IMR-90 (cell line): Measurements from ENCODE around the gene TIFAB. TPM values are rescaled to one million over a fixed set of nuclear protein-coding genes. Genes with fewer than 3 reads are reported as not detected.

Experiments used
- ATAC-seq: fragments of 200-7000 bp; cut with Tn5 transposase; 2 replicates; pipeline ENCODE4 v1.9.1; 2020; ENCODE audit warnings: low read depth, mild to moderate bottlenecking, moderate library complexity
- BruUV-seq: library from RNA; stranded (reverse); fragments of 400-500 nt; replicated peaks from 2 replicates; lab custom pipeline; 2021; lab: Mats Ljungman, UMichigan
- CTCF ChIA-PET: fragments of 300-600 bp; formaldehyde crosslinking; extraction: SDS; loops from one replicate; lab custom pipeline; 2021; ENCODE audit warnings: antibody characterized with exemption; lab: Yijun Ruan, JAX
- POLR2A ChIA-PET: fragments of 300-600 bp; sonication (Branson Sonifier 250); formaldehyde crosslinking; loops from one replicate; lab custom pipeline; 2022; ENCODE audit warnings: antibody characterized with exemption; ENCODE audit not compliant: unreplicated experiment; lab: Charles Lee
- DNase-seq: peaks from one replicate; pipeline ENCODE4 v3.0.0; 2013
- H2AFZ ChIP-seq: replicated peaks from 2 replicates; pipeline ENCODE3; 2013; ENCODE audit warnings: low read length, mild to moderate bottlenecking; ENCODE audit not compliant: poor library complexity
- H2AK5ac ChIP-seq: 2 replicates; pipeline ENCODE4 v1.6.1; 2013; ENCODE audit warnings: low read depth, low read length, inconsistent platforms
- H2AK9ac ChIP-seq: replicated peaks from 2 replicates; pipeline ENCODE3; 2013; ENCODE audit warnings: mild to moderate bottlenecking, low read depth, low read length, moderate library complexity; ENCODE audit not compliant: poor library complexity
- H2BK120ac ChIP-seq: 2 replicates; pipeline ENCODE4 v1.6.1; 2013; ENCODE audit warnings: low read depth, low read length, inconsistent platforms
- H2BK15ac ChIP-seq: 3 replicates; pipeline ENCODE4 v1.6.1; 2013; ENCODE audit warnings: low read depth, low read length, inconsistent platforms
- H2BK20ac ChIP-seq: 2 replicates; pipeline ENCODE4 v1.6.1; 2013; ENCODE audit warnings: low read depth, mild to moderate bottlenecking, inconsistent platforms, low read length, moderate library complexity
- H2BK5ac ChIP-seq: 2 replicates; pipeline ENCODE4 v1.6.1; 2013; ENCODE audit warnings: mild to moderate bottlenecking, low read depth, low read length, inconsistent platforms; ENCODE audit not compliant: poor library complexity, severe bottlenecking
- H3K14ac ChIP-seq: replicated peaks from 2 replicates; pipeline ENCODE4 v1.6.1; 2013; ENCODE audit warnings: low read depth, low read length, inconsistent platforms
- H3K18ac ChIP-seq: 2 replicates; pipeline ENCODE4 v1.6.1; 2013; ENCODE audit warnings: low read depth, low read length, control low read depth
- H3K23ac ChIP-seq: 2 replicates; pipeline ENCODE4 v1.6.1; 2013; ENCODE audit warnings: low read depth, low read length, inconsistent platforms
- H3K27ac ChIP-seq: 2 replicates; pipeline ENCODE4 v1.5.1; 2013; ENCODE audit warnings: mild to moderate bottlenecking, control low read depth, low read length; ENCODE audit not compliant: insufficient read depth
- H3K27me3 ChIP-seq: 2 replicates; pipeline ENCODE4 v1.6.1; 2013; ENCODE audit warnings: low read length; ENCODE audit not compliant: control insufficient read depth, insufficient read depth
- H3K36me3 ChIP-seq: 2 replicates; pipeline ENCODE4 v1.6.1; 2013; ENCODE audit warnings: low read length, mixed read lengths; ENCODE audit not compliant: control insufficient read depth, insufficient read depth
- H3K4ac ChIP-seq: 2 replicates; pipeline ENCODE4 v1.6.1; 2013; ENCODE audit warnings: low read depth, low read length, inconsistent platforms
- H3K4me1 ChIP-seq: 2 replicates; pipeline ENCODE4 v1.6.1; 2013; ENCODE audit warnings: low read length, mixed read lengths; ENCODE audit not compliant: control insufficient read depth, insufficient read depth
- H3K4me2 ChIP-seq: 2 replicates; pipeline ENCODE4 v1.6.1; 2013; ENCODE audit warnings: low read depth, mild to moderate bottlenecking, control low read depth, low read length, moderate library complexity
- H3K4me3 ChIP-seq: 2 replicates; pipeline ENCODE4 v1.5.1; 2013; ENCODE audit warnings: low read depth, mild to moderate bottlenecking, control low read depth, low read length, moderate library complexity; ENCODE audit not compliant: insufficient read depth
- H3K56ac ChIP-seq: 2 replicates; pipeline ENCODE4 v1.6.1; 2013; ENCODE audit warnings: low read length, inconsistent platforms; ENCODE audit not compliant: insufficient read depth; ENCODE audit errors: extremely low read depth
- H3K79me1 ChIP-seq, 2 experiments: 2 replicates each; pipeline ENCODE4 v1.6.1; 2013; ENCODE audit warnings: low read length in 2 of 2, inconsistent platforms in 1 of 2, low read depth in 1 of 2
- H3K9ac ChIP-seq: 2 replicates; pipeline ENCODE4 v1.6.1; 2013; ENCODE audit warnings: low read depth, low read length, control low read depth
- H3K9me1 ChIP-seq: 2 replicates; pipeline ENCODE4 v1.6.1; 2013; ENCODE audit warnings: low read length, inconsistent platforms; ENCODE audit not compliant: insufficient read depth
- H3K9me3 ChIP-seq: 2 replicates; pipeline ENCODE4 v1.6.1; 2013; ENCODE audit warnings: low read length; ENCODE audit not compliant: control insufficient read depth, insufficient read depth
- H4K20me1 ChIP-seq: 2 replicates; pipeline ENCODE4 v1.6.1; 2013; ENCODE audit warnings: low read length, inconsistent platforms; ENCODE audit not compliant: insufficient read depth
- H4K5ac ChIP-seq: 2 replicates; pipeline ENCODE4 v1.6.1; 2013; ENCODE audit warnings: mild to moderate bottlenecking, low read depth, low read length, control low read depth
- H4K8ac ChIP-seq, 2 experiments: 2 replicates each; pipeline ENCODE4 v1.6.1; 2013; ENCODE audit warnings: low read depth in 2 of 2, low read length in 2 of 2, control low read depth in 1 of 2, inconsistent platforms in 1 of 2
- H4K91ac ChIP-seq: 2 replicates; pipeline ENCODE4 v1.6.1; 2013; ENCODE audit warnings: low read depth, low read length, inconsistent platforms; ENCODE audit not compliant: insufficient read depth
- CEBPB ChIP-seq: IDR thresholded peaks from 2 replicates; pipeline ENCODE4 v1.6.1; 2012; ENCODE audit warnings: low read depth, low read length, improper control_type of control experiment
- CHD1 ChIP-seq: IDR thresholded peaks from 2 replicates; pipeline ENCODE4 v1.6.1; 2012; ENCODE audit warnings: low read depth, low read length, improper control_type of control experiment
- CTCF ChIP-seq: conservative IDR thresholded peaks from 2 replicates; pipeline ENCODE4 v1.5.1; 2012; ENCODE audit warnings: mild to moderate bottlenecking, low read depth, low read length, improper control_type of control experiment
- MAFK ChIP-seq: IDR thresholded peaks from 2 replicates; pipeline ENCODE4 v1.6.1; 2012; ENCODE audit warnings: low read depth, low read length, improper control_type of control experiment
- MAZ ChIP-seq: IDR thresholded peaks from 2 replicates; pipeline ENCODE4 v1.6.1; 2012; ENCODE audit warnings: low read depth, mild to moderate bottlenecking, low read length, improper control_type of control experiment, moderate library complexity, borderline replicate concordance
- MXI1 ChIP-seq: IDR thresholded peaks from 2 replicates; pipeline ENCODE4 v1.6.1; 2012; ENCODE audit warnings: low read depth, mild to moderate bottlenecking, low read length, moderate library complexity, borderline replicate concordance
- NFE2L2 ChIP-seq: fragments of 150-350 bp; IDR thresholded peaks from 2 replicates; pipeline ENCODE4 v1.6.1; 2016; ENCODE audit warnings: low read depth, mild to moderate bottlenecking, low read length
- POLR2A ChIP-seq: IDR thresholded peaks from 2 replicates; pipeline ENCODE4 v1.6.1; 2012; ENCODE audit warnings: mild to moderate bottlenecking, low read depth, low read length
- RAD21 ChIP-seq: IDR thresholded peaks from 2 replicates; pipeline ENCODE4 v1.6.1; 2012; ENCODE audit warnings: low read length, improper control_type of control experiment
- RCOR1 ChIP-seq: IDR thresholded peaks from 2 replicates; pipeline ENCODE4 v1.6.1; 2012; ENCODE audit warnings: mild to moderate bottlenecking, low read length, improper control_type of control experiment; ENCODE audit not compliant: insufficient replicate concordance
- RFX5 ChIP-seq: IDR thresholded peaks from 2 replicates; pipeline ENCODE4 v1.8.0; 2012; ENCODE audit warnings: low read depth, mild to moderate bottlenecking, low read length, moderate library complexity
- SMC3 ChIP-seq: fragments of 150-350 bp; IDR thresholded peaks from 2 replicates; pipeline ENCODE4 v1.6.1; 2016; ENCODE audit warnings: low read depth, mild to moderate bottlenecking, antibody characterized with exemption, low read length, moderate library complexity
- WGBS, 2 experiments: methylation state at CpG; one replicate each; pipeline versions ENCODE4 v1.1.5 to v1.1.7; 2013; ENCODE audit warnings: missing lambda C conversion rate in 2 of 2; ENCODE audit not compliant: insufficient read length in 1 of 2; ENCODE audit errors: extremely low coverage in 2 of 2; 5-methylcytosine and 5-hydroxymethylcytosine counted together
- dilution Hi-C: fragments of 300-500 bp; cut with HindIII; formaldehyde crosslinking; loops from one replicate; pipeline ENCODE4 v1.14.3; 2018; ENCODE audit warnings: low sequenced_read_pairs; ENCODE audit not compliant: unreplicated experiment
- in situ Hi-C: fragments of 300-500 bp; cut with MboI; formaldehyde crosslinking; loops from 3 replicates; pipeline ENCODE4 v1.14.3; 2019; ENCODE audit warnings: low sequenced_read_pairs, inconsistent platforms, mixed read lengths
- intact Hi-C: fragments of 100-400 bp; cut with micrococcal nuclease; formaldehyde crosslinking; loops from 2 replicates; pipeline ENCODE4 v1.10.0; 2022
- polyA plus RNA-seq, 3 experiments: library from polyadenylated mRNA; depleted of rRNA; stranded (reverse); fragments of >200 nt; gene quantifications; 2 replicates each; pipeline ENCODE4 v1.2.3, GENCODE V29; 2012; ENCODE audit warnings: low replicate concordance in 1 of 3
- total RNA-seq: library from RNA; depleted of rRNA; stranded (reverse); fragments of >200 nt; gene quantifications from 2 replicates; pipeline ENCODE4 v1.2.3, GENCODE V29; 2012
- TF ChIP-seq, protein P1 (sequence below): fragments of 150-350 bp; IDR thresholded peaks from 2 replicates; pipeline ENCODE4 v1.6.1; 2016; ENCODE audit warnings: low read depth, mild to moderate bottlenecking, low read length, moderate library complexity, borderline replicate concordance
- TF ChIP-seq, protein P2 (sequence below): fragments of 150-350 bp; IDR thresholded peaks from 2 replicates; pipeline ENCODE4 v1.6.1; 2017; ENCODE audit warnings: mild to moderate bottlenecking, antibody characterized with exemption, low read length, low read depth

TIFAB gene
- total and polyA plus RNA-seq, 2 of the 4 experiments (the other 2 are of a cell fraction), result not detected

DNA sequence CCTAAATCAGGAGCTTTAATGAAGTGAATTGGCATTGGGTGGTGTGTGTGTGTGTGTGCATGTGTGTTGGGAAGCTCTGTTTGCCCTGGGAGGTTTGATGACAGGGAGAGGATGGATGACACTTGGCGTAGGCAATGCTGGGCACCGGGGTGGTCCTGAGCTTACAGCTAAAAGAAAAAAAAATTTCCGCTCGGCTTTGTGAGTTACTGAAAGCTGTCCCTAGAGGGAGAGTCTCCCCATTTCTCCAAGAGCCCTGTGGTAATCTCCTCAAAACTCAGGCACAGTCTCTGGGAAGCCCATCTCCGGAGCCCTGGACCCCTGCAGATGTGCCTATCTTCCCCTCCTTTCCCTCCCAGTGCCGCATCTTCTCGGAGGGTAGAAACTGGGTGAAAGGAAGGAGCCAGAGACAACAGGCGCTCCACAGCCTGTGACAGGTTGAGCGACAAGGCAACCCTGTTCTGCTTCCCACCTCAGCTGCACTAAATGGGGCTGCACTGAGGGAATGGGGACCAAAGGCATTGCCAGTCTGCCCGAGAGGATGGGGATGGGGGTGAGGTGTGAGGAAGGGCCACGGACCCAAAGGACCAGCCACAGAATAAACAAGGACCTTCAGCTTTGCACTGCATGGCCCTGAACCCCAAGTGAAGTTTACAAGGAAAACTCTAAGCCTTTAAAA lies 35.8 kb upstream of the TIFAB start (continued):
- TF ChIP-seq CHD1, result no peak

DNA sequence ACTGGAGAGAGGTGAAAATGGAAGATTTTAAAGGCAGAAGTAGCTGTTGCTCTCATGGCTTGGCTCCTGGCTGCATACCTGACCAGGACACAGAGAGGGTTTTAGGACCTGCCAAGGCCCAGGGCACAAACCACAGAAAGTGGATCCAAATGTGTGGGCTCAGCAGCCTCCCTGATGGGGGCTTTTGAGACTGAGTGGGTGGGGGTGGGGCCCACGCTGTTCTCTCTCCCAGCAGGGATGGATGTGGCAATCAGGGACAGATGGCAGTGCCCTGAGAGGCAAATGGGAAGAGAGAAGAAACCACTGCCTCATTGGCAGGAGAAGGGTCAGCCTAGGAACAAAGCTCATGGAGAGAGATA lies 34.9 kb upstream of the TIFAB start:
- DNase-seq (no peak), ATAC-seq (no peak)
- Histone ChIP-seq H2AFZ (no peak overlapping the region), H3K9ac (no peak overlapping the region), H4K20me1 (no peaks in the 10 kb centered on the region), H3K4me3 (no peak overlapping the region), H2AK5ac (no peak overlapping the region), H2BK20ac (no peak overlapping the region), H3K14ac (no peak overlapping the region), H3K9me3 (no peaks in the 10 kb centered on the region), H2BK5ac (no peak overlapping the region), H3K4me1 (peaks cover 5% of the 10 kb centered on the region; the same call in 1 of the 2 replicates), H4K8ac (no peak overlapping the region), H3K27me3 (peaks cover 68% of the 10 kb centered on the region), H3K4ac (no peak overlapping the region), H2BK120ac (no peak overlapping the region), H4K5ac (no peak overlapping the region), H3K56ac (no peak overlapping the region), H3K4me2 (no peak overlapping the region), H3K18ac (no peak overlapping the region), H2BK15ac (no peak overlapping the region), H3K36me3 (no peaks in the 10 kb centered on the region), H3K9me1 (0 out of 2 replicates have a peak, but pooled peaks cover 1% of the 10 kb centered on the region), H4K91ac (no peak overlapping the region), H3K79me1 (no peaks in the 10 kb centered on the region), H2AK9ac (no peak overlapping the region), H3K23ac (no peak overlapping the region), H3K27ac (no peak overlapping the region)
- in situ Hi-C loops, result no loop called here
- dilution Hi-C loops, result no loop called here
- ChIA-PET POLR2A (no interaction called here), CTCF (interaction anchor here (1.6 kb wide), 1 partner anchor 74 kb away, joined by 3 read pairs; no protein-coding TSS in a partner anchor)
- no TSS peak for BruUV-seq
- intact Hi-C loops, result no loop called here
- no CpG with 5 or more reads among the region's 1 CpG for WGBS, 2 experiments
- TF ChIP-seq CEBPB (no peak), SMC3 (no peak), CHD1 (no peak), CTCF (no peak), RFX5 (no peak), NFE2L2 (no peak), RCOR1 (no peak), MXI1 (no peak), RAD21 (no peak), MAFK (no peak), POLR2A (no peak), MAZ (no peak)
- TF ChIP-seq, protein P1, sequence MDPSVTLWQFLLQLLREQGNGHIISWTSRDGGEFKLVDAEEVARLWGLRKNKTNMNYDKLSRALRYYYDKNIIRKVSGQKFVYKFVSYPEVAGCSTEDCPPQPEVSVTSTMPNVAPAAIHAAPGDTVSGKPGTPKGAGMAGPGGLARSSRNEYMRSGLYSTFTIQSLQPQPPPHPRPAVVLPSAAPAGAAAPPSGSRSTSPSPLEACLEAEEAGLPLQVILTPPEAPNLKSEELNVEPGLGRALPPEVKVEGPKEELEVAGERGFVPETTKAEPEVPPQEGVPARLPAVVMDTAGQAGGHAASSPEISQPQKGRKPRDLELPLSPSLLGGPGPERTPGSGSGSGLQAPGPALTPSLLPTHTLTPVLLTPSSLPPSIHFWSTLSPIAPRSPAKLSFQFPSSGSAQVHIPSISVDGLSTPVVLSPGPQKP, result no peak
- TF ChIP-seq, protein P2, sequence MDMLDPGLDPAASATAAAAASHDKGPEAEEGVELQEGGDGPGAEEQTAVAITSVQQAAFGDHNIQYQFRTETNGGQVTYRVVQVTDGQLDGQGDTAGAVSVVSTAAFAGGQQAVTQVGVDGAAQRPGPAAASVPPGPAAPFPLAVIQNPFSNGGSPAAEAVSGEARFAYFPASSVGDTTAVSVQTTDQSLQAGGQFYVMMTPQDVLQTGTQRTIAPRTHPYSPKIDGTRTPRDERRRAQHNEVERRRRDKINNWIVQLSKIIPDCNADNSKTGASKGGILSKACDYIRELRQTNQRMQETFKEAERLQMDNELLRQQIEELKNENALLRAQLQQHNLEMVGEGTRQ, result no peak
